ENCODE data around the gene ELAVL3.

Gene ELAVL3

DNA sequence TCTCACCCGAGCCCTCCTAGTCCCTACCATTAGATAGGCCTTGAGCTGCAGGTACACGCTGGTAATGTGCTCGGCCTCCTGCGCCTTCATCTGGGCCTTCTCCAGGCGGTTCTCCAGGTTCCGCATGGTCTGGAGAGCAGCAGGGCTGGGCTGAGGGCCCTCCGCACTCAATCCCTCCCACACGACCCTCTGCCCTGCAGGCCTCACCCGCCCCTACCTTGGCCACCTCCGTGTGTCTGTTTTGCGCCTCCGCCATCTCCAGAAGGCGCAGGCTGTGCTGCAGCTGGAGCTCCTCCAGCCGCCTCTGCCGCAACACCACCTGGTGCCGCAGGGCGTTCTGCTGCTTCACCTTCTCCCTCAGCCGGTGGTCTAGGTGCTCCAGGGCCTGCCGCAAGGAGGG lies 54.2 kb downstream of the ELAVL3 start:
- no peak for DNase-seq
- Histone ChIP-seq H3K27ac (no peak overlapping the region), H3K27me3 (replicated peaks) (peaks cover 17% of the 10 kb centered on the region), H3K36me3 (replicated peaks) (no peaks in the 10 kb centered on the region), H3K4me3 (ENCODE audit: low read depth, low read length) (no peak overlapping the region)
- TF ChIP-seq, protein P1, sequence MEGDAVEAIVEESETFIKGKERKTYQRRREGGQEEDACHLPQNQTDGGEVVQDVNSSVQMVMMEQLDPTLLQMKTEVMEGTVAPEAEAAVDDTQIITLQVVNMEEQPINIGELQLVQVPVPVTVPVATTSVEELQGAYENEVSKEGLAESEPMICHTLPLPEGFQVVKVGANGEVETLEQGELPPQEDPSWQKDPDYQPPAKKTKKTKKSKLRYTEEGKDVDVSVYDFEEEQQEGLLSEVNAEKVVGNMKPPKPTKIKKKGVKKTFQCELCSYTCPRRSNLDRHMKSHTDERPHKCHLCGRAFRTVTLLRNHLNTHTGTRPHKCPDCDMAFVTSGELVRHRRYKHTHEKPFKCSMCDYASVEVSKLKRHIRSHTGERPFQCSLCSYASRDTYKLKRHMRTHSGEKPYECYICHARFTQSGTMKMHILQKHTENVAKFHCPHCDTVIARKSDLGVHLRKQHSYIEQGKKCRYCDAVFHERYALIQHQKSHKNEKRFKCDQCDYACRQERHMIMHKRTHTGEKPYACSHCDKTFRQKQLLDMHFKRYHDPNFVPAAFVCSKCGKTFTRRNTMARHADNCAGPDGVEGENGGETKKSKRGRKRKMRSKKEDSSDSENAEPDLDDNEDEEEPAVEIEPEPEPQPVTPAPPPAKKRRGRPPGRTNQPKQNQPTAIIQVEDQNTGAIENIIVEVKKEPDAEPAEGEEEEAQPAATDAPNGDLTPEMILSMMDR (IDR thresholded peaks at IDR 0.05; ENCODE audit: low read depth, low read length, missing control alignments) = no peak
- in situ Hi-C loops (cut with HindIII; ENCODE audit: low pct_ligation_motif_present, low sequenced_read_pairs) = no loop called here

DNA sequence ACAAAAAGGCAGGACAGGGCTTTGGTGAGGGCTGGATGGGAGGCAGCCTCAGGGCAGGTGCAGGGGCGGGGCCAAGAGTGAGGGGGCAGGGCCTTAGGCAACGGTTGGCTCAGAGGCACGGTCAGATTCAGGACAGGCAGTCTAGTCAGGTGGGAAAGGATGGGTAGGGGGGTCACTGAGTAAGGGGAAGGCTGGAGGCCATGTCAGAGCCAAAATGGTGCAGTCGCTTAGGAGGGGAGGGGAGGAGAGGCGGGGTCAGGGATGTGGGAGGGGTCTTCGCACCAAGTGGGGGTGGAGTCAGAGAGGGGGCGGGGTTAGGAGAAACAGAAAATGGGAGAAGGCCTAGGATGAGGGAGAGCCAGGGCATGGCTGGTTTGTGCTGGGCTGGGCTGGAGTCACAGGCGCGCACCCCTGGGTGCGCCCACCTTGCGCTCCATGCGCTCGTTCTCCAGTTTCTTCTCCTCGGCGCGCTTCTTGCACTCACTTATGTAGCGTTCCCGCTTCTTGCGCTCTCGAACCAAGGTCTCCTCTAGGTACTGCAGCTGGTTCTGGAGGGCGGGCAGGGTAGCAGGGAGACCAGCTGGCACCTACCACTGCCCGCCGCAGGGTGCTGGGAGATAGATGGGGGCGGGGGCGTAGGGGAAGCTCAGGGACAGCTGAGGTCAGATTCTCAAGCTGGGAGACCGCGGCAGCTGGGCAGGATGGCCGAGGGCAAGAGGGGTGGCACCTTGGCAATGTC lies 55.0 kb downstream of the ELAVL3 start:
- H3K27me3 ChIP-seq (replicated peaks) = peaks cover 20% of the 10 kb centered on the region
- TF ChIP-seq, protein P1 (IDR thresholded peaks at IDR 0.05; ENCODE audit: low read depth, low read length, missing control alignments) = no peak
- H3K27ac ChIP-seq = no peak overlapping the region
- H3K36me3 ChIP-seq (replicated peaks) = no peaks in the 10 kb centered on the region
- DNase-seq = no peak
- in situ Hi-C loops (cut with HindIII; ENCODE audit: low pct_ligation_motif_present, low sequenced_read_pairs) = no loop called here
- H3K4me3 ChIP-seq (ENCODE audit: low read depth, low read length) = no peak overlapping the region

DNA sequence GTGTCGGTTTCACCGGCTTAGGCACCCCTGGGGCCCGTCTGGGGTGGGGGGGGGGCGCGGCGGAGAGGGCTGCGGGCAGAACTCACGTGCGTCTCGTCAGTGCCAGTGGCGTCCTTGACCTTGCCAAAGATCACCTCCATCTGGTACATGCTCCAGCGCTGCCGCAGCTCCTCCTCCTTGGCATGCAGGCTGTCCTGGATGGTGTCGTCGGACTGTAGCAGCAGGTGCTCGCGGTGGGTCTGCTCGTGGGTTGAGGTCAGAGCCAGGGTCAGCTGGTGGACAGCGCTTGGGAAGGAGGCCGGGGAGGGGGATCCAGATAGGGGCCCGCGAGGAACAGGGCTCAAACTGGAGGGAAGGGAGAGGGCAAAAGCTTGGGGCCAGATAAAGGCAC lies 57.1 kb downstream of the ELAVL3 start:
- Histone ChIP-seq H3K27ac (no peak overlapping the region), H3K36me3 (replicated peaks) (no peaks in the 10 kb centered on the region), H3K27me3 (replicated peaks) (peaks cover 37% of the 10 kb centered on the region), H3K4me3 (ENCODE audit: low read depth, low read length) (no peak overlapping the region)
- TF ChIP-seq, protein P1 (IDR thresholded peaks at IDR 0.05; ENCODE audit: low read depth, low read length, missing control alignments) = no peak
- in situ Hi-C loops (cut with HindIII; ENCODE audit: low pct_ligation_motif_present, low sequenced_read_pairs) = no loop called here
- no peak for DNase-seq

DNA sequence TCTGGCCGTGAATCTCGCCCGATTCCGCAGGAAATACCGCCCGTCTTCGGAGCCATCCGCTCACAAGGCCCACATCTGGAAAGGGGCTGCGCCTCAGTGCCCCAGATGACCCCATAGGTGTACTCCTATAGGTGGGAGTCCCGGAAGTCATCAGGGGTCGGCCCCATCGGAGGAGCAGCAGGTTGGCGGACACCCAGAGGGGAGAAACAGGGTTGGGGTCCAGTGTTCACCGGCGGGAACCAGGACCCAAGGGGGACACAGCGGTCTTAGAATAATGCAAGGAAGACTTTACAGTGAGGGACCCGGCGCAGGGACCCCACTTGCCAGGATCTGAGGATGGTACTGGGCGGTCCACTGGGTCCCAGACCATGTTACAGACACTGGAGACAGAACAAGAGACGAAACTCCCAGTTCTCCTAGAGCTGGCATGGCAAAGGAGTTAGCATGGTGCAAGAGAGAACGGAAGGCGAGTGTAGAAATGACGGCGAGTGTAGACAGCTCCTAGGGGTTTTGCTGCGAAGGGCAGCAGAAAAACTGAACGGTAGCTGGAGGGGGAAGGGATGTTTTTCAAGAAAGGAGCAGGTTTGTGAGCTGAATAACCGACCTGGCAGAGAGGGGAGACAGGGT lies 57.6 kb downstream of the ELAVL3 start:
- Histone ChIP-seq H3K36me3 (replicated peaks) (no peaks in the 10 kb centered on the region), H3K4me3 (ENCODE audit: low read depth, low read length) (no peak overlapping the region), H3K27me3 (replicated peaks) (peaks cover 42% of the 10 kb centered on the region), H3K27ac (no peak overlapping the region)
- in situ Hi-C loops (cut with HindIII; ENCODE audit: low pct_ligation_motif_present, low sequenced_read_pairs) = no loop called here
- no peak for DNase-seq
- TF ChIP-seq, protein P1 (IDR thresholded peaks at IDR 0.05; ENCODE audit: low read depth, low read length, missing control alignments) = no peak

DNA sequence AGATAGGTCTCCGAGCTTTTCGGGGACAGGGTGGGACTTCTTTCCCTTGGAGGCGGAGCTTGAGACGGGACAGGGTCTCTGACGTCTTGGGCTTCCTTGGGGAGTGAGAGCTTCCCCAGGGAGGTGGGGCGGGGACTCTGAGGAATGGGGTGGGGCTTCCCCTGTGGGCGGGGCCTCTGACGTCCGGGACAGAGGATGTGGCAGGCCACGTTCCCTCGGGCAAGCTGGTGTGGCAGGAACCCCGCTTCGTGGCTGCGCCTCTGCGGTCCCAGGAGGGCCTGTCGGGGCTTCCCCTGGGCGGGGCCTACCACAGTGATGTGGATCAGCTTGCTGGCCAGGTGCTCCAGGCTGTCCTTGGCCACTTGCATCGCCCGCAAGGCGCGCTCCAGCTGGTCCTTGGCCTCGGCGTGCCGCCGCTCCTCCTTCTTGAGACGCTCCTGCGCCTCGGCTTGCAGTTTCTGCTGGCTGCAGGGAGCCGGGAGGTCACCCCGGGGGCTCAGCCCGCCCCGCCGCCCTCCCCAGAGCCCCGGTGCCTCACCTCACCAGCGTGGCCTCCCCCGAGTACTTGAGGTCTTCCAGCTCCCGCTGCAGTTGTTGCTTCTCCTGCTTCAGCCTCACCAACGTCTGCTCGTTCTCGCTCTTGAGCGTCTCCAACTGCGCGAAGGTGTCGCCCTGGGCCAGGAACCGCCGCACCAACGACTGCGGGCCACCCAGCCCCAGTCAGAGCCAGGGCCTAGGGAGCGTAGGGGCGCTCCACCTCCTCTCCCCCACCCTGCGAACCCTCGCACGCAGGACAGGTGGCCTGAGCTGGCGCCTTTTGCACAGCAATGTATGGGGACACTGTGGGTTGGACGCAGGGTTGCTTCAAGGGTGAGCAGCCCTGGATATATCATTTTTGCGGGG lies 58.4 kb downstream of the ELAVL3 start:
- in situ Hi-C loops (cut with HindIII; ENCODE audit: low pct_ligation_motif_present, low sequenced_read_pairs) = no loop called here
- TF ChIP-seq, protein P1 (IDR thresholded peaks at IDR 0.05; ENCODE audit: low read depth, low read length, missing control alignments) = no peak
- no peaks in the 10 kb centered on the region for H3K36me3 ChIP-seq (replicated peaks)
- H3K27me3 ChIP-seq (replicated peaks) = peaks cover 48% of the 10 kb centered on the region
- DNase-seq = peak; percentile 33
- H3K4me3 ChIP-seq (ENCODE audit: low read depth, low read length) = peak overlapping the region; percentile 12
- H3K27ac ChIP-seq = no peak overlapping the region
